Globus pallidus (tissue), 1 donor: ENCODE measurements around the gene FOXRED1.

ENCODE experiments used
- DNase-seq: peaks from one replicate; pipeline ENCODE4 v3.0.0-alpha.2; 2015; ENCODE audit warnings: low spot score

Gene FOXRED1

GRCh38 chr11:126312961-126313360 is 44.0 kb downstream of the FOXRED1 start:
- no peak for DNase-seq

- no peak for DNase-seq
Observed at GRCh38 chr11:126313826-126314225, 44.9 kb downstream of the FOXRED1 start.

GRCh38 chr11:126317432-126317755 is 48.4 kb downstream of the FOXRED1 start:
- no peak for DNase-seq

GRCh38 chr11:126317756-126318573 is 49.0 kb downstream of the FOXRED1 start:
- peak; percentile 41 for DNase-seq

GRCh38 chr11:126318574-126319373 is 49.8 kb downstream of the FOXRED1 start:
- peak; percentile 49 for DNase-seq

GRCh38 chr11:126319374-126319740 is 50.4 kb downstream of the FOXRED1 start:
- DNase-seq: no peak

GRCh38 chr11:126322996-126323395 is 54.0 kb downstream of the FOXRED1 start:
- no peak for DNase-seq

GRCh38 chr11:126327281-126328000 is 58.5 kb downstream of the FOXRED1 start:
- DNase-seq: no peak
